ENCODE results near the gene CROCC2. TPM values are rescaled to one million over a fixed set of nuclear protein-coding genes. Genes with fewer than 3 reads are reported as not detected.

Gene CROCC2
- total RNA-seq, 2 donors from 2014 or later, result not detected

DNA sequence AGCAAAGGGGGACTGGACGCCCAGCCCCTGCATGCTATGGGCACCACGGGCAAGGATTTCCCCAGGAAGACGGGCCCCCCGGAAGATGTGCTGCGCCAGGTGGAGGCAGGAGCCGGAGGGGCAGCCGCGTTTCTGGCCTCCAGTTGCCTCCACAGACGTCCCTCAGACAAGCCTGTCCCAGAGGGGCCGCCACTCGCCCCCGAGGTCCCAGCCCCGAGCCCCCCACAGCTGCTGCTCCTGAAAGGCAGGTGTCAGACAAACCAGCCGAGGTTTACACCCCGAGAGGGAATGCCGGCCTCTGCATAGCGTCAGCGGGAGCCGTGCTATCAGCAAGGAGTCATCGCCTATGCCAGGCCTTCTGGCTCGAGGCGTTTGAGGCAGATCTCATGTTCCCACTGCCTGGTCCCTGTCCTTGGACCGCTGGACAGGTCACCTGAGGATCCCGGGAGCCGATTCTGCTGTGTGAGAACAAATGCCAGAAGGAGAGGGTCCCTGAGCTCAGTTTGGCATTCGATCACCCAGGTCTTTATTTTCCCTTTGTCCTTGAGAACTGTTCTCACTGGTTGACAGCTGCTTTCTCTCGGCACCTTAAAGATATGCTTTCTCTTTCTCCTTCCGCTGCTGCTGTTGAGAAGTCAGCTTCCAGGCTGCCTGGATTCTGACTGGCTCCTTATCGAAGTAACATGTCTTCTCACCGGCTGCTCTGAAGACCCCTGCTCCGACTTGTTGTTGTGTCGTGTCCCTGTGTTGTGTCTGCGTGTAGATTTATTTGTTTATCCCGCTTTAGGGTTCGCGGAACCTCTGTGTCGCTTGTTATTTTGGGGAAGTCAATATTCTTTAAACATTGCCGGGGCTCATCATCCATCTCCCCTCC lies 20.6 kb downstream of the CROCC2 start:
- ATAC-seq (peak; percentile 55 to 60), DNase-seq (peak; percentile 51)
- intact Hi-C loops (cut with DNase I), result no loop called here

DNA sequence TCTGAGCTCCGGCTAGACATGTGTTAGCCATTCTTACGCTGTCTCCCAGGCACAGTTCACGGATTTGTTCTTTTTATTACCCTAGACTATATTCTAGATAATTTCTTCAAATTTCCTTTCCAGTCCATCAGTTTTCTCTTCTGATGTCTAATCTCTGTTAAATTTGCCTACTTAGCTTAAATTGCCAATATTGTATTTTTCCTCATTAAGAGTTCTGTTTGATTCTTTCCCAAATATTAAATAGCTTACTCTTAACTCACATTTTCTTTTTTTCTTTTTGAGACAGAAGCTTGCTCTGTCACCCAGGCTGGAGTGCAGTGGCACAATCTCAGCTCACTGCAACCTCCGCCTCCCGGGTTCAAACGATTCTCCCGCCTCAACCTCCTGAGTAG lies 21.2 kb downstream of the CROCC2 start:
- intact Hi-C loops (cut with DNase I), result no loop called here
- ATAC-seq (no peak), DNase-seq (peak; percentile 8)

DNA sequence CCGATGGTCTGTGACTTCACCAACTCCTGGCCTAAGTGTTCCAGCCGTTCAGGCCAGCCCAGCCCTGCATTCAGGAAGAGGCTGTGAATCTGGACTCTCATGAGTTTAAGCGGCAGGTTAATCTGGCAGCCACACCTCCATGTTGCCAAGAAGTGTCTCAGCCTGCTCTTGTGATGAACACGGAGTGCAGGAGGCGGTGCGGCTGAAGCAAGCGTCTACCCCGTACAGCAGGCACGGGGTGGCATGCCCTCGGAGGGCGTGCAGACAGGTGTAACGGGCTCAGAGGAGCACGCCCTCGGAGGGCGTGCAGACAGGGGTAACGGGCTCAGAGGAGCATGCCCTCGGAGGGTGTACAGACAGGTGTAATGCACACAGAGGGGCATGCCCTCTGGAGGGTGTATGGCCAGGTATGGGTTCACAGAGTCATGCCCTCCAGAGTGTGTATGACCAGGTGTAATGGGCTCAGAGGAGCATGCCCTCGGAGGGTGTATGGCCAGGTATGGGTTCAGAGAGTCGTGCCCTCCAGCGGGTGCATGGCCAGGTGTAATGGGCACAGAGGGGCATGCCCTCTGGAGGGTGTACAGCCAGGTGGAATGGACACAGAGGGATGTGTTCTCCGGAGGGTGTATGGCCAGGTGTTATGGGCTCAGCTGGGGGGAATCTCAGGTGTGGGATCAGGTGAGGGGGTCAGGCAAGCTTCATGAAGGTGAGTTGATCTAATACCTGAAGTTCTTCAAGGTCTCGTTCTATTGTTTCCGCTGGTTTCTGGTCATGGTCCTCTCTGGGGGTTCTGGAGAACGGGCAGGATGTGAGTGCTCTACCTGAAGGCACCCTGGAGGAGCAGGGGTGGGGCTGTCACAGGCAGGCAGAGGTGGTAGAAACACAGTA lies 22.6 kb downstream of the CROCC2 start:
- peak; percentile 20 for DNase-seq
- intact Hi-C loops (cut with DNase I), result no loop called here
- no peak for ATAC-seq

DNA sequence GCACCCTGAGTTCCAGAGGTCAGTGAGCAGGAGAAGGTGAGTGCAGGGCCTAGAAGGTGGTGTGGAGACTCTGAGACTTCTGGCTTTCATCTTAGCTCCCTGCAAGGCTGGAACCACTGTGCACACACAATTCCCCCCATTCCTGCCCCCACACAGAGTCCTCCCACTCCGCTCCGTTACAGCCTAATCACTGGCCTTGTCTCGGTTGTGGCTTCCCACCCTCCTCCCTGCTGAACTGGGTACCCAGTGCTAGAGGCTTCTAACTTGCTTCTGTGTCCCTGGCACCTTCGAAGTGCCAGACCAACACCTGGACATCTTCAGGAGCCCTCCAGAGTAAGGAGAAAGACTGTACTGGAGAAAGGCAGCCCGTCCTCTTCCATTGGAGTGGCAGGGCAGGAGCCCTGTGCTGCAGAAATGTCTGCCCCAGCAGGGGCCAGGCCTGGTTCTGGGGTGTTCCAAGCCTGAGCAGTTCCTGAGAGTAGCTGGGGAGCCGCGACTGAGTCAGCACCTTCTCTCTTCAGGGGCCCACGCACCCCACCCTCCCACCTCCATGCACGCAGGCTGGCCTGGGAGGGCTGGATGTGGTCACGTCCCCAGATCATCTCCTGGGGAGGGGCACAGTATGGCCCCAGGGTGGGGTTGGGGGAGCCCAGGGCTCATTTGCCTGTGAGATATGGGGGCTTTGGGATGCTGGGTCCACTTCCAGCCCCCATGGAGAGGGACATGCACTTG lies 23.4 kb downstream of the CROCC2 start:
- DNase-seq, result peak; percentile 19
- intact Hi-C loops (cut with DNase I), result no loop called here

DNA sequence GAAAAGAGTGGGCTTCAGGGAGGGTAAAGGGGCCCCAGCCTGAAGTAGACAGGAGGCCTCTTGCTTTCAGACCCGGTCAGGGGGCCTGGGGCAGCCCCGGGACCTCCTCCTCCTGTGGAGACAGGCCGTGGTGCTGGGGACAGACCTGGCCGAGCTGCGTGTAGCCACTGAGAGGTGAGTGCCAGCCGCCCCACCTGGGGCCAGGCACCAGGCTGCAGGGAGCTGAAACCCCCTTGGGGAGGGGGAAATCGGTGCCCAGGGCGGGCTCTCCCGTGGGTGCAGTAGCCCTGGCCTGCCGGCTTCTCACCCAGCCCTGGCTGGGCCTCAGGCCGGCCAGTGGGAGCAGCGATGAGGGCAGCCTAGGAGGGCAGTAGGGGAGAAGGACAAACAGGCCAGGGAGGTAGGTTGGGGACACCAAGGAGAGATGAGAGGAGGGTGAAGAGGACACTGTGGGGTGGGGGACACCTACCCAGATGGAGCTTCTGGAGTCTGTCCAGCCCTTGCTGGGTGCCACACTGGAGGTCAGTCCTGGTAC lies 24.0 kb downstream of the CROCC2 start:
- intact Hi-C loops (cut with DNase I), result no loop called here
- ATAC-seq (no peak), DNase-seq (no peak)

More for the DNA sequence above, 23.4 kb downstream of the CROCC2 start:
- ATAC-seq, result no peak

DNA sequence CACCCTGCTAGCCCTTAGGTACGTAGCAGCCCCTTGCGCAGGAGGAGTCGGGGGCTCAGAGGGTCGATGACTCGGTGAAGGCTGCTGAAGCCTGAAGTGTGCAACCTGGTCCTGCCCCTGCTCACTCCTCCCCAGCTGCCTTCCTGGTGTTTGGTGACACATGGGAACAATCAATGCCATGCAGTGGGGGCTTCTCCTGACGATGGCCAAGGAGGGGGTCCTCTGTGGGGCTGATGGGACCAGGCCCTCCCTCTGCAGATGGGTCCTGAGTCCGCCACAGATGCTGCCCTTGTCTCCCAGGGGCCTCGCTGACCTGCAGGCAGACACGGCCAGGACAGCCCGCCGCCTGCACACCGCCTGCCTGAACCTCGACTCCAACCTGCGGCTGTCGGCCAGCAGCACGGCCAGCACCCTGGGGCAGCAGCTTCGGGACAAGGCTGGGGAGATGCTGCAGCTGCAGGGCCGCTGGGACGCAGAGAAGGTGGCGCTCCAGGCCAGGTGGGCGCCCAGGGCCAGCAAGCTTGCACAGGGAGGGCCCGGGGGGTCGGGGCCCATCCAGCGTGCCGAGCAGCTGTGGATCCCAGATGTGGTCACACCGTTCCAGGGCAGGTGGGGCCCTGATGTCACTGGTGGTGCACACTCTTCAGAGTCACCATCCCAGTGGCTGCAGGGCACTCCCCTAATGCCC lies 24.6 kb downstream of the CROCC2 start:
- DNase-seq (no peak), ATAC-seq (no peak)
- intact Hi-C loops (cut with DNase I), result no loop called here

DNA sequence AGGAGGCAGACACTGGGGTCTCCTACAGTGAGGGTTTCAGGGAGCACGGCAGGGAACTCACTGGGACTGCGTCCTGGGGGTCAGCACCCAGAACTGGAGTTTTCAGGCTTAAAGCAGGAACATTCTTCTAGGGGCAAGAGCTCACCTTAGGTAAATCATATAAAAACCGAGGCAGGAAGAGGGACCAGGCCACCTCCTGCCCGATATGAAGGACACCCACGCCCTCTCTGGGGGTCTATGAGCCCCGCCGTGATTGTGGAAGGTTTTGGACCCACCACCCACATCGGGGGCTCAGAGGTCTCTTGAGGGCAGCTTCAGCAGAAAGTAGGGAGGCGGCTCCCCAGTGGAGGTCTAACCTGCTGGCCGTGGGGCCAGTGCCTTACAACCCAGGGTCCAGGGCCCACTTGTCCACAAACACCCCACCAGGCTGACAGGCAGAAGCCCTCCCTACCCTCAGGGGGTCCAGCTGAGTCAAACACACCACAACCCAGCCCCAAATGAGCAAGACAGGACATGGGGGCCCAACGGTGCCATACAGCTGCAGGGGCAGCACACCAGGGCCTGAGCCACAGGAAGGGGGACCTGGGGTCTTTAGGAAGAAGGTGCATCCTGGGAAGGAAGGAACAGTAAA lies 25.3 kb downstream of the CROCC2 start:
- intact Hi-C loops (cut with DNase I), result no loop called here

DNA sequence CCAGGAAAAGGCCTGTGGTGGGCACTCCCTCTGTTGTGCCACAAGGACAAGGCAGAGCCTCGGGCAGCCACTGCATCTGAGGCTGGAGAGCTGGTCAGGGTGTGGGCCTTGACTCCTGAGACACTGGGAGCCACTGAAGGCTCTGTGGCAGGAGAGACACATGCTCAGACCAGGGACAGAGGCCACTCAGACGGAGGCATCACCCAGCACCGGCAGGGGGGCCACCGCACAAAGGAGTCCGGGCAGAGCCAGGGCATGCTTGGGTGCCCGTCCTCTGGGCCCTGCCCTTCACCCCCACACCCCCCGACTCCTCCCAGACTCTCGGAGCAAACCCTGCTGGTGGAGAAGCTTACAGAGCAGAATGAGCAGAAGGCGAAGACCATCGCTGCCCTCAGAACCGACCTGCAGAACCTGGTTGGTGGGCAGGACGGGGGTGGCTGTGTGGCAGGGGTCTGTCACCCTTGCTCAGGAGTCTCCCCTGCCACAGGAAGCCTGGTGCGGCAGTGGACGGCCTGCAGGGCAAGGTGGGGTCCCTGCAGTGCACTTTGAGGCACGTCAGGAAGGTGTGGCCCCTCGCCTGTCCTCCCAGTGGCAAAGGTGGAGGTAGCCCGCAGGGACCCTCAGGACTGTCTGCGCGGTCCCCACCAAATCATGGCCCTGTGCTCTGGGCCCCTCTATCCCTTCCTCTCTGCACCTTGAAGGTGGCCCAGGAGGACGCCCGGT lies 26.0 kb downstream of the CROCC2 start:
- intact Hi-C loops (cut with DNase I), result no loop called here
- no peak for DNase-seq
- ATAC-seq, result no peak

More for the DNA sequence above, 25.3 kb downstream of the CROCC2 start:
- ATAC-seq (no peak), DNase-seq (no peak)

DNA sequence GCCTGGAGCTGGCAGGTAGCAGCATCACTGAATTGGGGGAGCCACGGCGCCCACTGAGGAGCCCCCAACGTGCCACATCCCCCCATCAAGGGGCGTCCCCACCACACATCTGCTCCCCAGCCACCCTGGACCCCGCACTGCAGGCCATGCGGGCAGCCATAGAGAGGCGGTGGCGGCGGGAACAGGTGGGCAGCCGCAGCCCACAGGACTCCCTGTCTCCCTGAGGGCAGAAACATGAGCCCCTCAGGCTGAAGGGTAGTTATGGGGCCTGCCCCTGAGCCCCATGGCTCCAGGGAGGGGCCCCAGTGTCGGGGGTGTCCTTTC lies 26.6 kb downstream of the CROCC2 start:
- no peak for ATAC-seq
- no peak for DNase-seq
- intact Hi-C loops (cut with DNase I), result no loop called here

DNA sequence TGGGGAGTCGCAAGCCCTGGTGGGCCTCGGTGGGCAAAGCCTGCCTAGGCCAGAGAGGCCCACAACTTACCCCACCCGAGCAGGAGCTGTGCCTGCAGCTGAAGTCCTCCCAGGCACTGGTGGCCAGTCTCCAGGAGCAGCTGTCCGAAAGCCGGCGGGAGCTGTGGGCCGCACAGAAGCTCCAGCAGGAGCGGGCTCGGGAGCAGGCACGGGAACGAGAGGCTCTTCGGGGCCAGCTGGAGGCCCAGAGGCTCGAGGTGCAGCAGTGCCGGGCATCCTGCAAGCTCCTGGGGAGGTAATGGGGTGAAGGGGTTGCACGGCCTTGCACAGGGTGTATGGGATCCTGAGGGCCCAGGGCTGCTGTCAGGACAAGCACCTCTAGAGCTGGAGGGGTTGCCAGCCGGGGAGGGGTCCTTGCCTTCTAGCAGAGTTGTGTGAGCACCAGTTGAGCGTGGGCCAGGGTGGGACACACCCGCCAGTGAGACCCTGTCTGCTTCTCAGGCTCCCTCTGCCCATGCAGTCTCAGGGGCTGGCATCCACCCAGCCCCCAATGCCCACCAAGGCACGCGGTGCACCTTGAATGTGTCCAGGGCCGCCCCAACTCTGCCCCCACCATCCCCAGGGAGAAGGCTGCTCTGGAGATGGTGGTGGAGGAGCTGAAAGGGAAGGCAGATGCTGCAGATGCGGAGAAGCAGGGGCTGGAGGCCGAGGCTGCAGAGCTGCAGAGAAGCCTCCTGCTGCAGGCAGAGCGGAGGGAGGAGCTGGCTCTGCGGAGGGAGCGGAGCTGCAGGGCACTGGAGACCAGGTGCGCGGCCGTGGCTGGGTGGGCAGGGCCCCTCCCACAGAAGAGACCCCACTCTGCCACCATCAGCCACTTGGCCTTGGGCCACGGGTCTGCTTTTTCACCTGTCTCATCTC lies 27.2 kb downstream of the CROCC2 start:
- ATAC-seq (no peak), DNase-seq (no peak)
- intact Hi-C loops (cut with DNase I), result no loop called here

DNA sequence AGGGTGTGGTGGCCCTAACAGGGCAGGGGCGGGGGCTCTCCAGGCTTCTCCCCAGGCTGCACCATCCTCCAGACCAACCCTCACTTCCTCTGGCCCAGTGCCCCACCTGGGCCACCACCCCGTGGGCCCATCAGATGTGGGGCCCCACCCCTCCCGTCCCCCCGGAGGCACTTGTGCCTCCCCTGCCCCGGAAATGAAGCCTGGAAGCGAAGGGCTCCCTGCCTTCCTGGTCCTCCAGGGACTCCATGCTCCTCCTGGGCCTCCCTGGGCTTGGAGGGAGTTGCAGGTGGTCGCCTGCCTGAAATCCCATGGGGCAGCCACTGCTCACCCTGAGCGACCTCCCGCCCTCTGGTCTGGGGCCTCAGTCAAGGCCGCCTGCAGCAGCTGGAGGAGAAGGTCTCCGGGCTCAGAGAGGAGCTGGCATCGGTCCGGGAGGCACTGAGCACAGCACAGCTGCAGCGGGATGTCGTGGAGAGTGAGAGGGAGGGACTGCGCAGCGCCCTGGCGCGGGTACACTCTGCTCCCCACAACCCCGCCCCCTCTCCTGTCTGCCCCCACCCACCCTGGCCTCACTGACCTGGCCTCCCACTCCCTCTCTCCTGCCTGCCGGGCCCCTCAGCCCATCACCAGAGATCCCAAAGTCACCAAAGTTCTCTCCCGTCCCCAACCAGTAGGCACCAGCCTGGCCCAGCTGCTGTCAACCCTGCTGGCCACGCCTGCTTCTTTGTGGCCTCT lies 28.0 kb downstream of the CROCC2 start:
- intact Hi-C loops (cut with DNase I), result no loop called here
- ATAC-seq (no peak), DNase-seq (no peak)

DNA sequence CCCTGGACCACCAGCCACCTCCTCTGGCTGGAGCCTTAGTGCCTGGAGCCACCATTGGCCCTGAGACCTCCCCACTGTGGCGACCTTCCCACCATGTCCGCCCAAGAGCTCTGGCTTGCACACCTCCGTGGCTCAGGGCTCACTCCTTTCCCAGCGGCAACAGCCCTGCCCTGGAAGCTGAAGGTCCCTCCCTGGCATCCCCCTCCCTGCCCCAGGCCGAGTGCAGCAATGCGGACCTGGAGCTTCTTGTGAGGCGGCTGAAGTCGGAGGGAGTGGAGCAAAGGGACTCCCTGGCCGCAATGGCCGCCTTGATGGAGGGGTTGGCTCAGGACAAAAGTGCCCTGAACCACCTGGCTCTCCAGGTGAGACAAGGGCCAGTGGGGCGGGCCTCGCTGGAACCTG lies 28.6 kb downstream of the CROCC2 start:
- ATAC-seq (no peak), DNase-seq (no peak)
- intact Hi-C loops (cut with DNase I), result no loop called here

DNA sequence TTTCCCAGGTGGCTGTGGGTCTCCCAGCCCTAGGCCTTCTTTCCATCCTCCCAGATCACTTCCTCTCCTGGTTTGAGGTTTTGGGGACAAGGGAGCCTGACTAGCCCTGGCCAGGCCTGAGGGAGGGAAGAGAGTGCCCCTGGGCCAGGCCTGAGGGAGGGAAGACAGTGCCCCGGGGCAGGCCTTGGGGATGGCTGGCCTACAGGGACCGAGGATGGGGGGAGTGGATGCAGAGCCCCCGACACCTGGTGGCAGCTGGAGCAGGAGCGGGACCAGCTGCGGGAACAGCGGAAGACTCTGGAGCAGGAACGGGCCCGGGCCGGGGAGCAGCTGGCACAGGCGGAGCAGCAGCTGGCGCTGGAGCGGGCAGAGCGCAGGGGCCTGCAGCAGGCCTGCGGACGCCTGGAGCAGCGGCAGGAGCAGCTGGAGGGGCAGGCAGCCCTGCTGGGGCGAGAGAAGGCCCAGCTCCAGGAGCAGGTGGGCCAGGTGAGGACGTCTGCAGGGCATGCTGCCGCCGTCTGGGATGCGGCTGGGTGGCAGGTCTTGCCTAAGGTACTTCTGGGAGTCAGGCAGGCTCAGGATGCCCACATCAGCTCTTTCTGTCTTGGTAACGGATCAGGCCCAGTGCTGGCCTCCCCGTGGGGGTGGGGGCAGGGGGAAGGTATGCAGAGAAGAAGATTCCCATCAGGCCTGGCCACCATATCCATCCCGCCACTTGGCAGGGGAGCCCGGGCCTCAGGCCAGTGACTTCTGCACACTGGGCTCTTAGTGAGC lies 29.2 kb downstream of the CROCC2 start:
- ATAC-seq (no peak), DNase-seq (no peak)
- intact Hi-C loops (cut with DNase I), result no loop called here

DNA sequence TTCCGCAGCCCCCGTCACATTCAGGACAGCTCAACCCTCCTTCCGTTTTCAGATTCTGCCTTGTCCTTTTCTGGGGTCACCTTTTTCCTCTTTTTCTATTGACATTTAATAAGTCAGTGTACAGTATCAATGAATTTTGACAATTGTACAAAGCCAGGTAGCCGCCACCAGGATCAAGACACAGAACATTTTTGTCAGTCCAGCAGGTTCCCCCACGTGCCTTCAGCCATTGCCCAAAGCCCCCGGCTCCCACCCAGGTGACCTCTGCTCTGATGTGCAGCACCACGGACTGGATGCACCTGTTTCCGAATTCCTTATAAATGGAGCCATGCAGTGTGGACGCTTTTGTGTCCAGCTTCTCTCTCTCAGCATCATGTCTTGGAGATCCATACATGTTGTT lies 30.0 kb downstream of the CROCC2 start:
- intact Hi-C loops (cut with DNase I), result no loop called here
- DNase-seq (no peak), ATAC-seq (no peak)

DNA sequence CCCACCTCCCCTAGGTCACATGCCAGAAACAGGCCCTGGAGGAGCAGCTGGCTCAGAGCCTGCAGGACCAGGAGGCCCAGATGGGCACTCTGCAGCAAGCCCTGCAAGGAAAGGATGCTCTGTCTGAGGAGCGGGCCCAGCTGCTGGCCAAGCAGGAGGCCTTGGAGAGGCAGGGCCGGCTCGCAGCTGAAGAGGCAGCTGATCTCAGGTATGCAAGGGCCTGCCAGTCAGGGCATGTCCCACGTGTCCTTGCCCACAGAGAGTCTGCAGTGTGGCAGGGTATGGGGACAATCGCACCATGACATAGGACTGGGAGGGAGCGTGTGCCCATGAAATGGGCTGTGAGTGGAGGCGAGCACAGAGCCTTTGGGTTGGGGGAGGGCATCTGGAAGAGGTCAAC lies 39.9 kb downstream of the CROCC2 start:
- intact Hi-C loops (cut with DNase I), result no loop called here
- ATAC-seq (no peak), DNase-seq (no peak)
